ENCODE data around the gene C10orf53.

The C10orf53 gene

GRCh38 chr10:49737474-49738201 lies 58.2 kb downstream of the C10orf53 start:
- no peak for DNase-seq (ENCODE audit: low spot score)

- no peak for DNase-seq (ENCODE audit: low spot score)
Observed at GRCh38 chr10:49738616-49739360, 59.3 kb downstream of the C10orf53 start.

- no peak for DNase-seq (ENCODE audit: low spot score)
Observed at GRCh38 chr10:49739426-49739825, 60.0 kb downstream of the C10orf53 start.

DNA sequence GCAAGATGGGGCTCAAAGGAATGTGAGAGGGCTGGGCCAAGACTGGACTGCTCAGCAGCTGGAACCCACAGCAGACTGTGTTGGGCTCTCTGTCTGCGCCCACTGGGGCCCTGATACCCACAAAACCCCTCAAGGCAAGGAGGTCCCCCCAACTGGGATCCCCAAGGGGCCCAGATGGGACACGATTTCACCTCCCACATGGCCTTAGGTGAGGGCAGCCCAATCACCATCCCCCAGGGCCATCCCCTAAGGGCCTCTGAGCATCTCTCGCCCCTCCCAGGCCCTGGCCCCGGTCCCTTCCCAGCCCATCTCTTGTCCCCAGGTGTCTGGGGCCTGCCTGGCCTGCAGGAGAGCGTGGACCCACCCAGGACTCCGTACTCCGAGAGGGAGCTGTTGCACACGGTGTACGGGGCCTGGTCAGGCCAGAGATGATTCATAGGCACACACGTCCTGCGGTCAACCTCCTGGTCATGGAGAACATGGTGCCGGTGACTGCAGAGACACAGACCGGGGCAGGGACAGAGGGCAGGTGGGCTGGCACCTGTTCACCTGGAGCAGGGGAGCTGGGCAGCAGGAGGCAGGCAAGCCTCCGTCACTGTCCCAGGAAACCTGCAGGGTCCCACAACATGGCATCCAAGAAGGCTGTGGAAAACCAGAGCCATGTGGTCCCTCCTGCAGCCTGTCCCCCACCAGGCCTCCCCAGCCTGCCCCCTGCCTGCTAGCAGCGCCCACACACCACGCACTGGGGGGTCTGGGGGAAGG lies 61.1 kb downstream of the C10orf53 start:
- no peak for DNase-seq (ENCODE audit: low spot score)

DNA sequence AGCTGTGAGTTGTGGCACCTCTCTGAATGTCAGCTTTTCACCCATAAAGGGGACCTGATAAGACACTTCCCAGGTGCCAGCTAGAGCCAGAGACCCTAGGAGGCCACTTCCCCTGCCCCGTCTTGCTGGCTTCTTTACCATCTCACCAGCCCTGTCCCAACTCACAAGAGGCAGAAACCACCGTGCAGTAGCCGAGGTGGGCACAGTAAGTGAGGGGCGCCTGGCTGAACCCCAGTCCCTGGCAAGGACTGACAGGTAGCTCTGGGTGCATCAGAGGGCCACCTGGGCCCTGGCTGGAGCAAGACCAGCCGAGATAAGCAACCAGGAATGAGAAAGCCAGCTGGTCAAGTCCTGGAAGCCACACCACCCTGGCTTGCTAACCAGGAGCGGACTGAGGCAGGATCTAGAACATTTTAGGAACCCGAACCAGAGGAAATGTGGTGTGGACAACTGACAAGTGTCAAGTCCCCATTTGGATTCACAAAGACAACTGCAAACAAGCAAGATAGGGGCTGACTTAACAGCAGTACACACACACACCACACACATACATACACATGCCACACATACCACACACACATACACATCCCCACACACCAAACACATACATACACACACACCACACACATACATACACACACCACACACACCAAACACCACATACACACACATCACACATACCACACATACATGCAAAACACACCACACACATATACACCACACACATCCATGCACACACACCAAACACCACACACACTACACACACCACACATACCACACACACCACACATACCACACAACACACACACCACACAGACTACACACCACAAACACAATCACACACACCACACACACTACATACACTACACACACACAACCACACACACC lies 61.9 kb downstream of the C10orf53 start:
- DNase-seq (ENCODE audit: low spot score), result no peak

- DNase-seq (ENCODE audit: low spot score), result no peak
Observed at GRCh38 chr10:49742683-49743463, 63.4 kb downstream of the C10orf53 start.

DNA sequence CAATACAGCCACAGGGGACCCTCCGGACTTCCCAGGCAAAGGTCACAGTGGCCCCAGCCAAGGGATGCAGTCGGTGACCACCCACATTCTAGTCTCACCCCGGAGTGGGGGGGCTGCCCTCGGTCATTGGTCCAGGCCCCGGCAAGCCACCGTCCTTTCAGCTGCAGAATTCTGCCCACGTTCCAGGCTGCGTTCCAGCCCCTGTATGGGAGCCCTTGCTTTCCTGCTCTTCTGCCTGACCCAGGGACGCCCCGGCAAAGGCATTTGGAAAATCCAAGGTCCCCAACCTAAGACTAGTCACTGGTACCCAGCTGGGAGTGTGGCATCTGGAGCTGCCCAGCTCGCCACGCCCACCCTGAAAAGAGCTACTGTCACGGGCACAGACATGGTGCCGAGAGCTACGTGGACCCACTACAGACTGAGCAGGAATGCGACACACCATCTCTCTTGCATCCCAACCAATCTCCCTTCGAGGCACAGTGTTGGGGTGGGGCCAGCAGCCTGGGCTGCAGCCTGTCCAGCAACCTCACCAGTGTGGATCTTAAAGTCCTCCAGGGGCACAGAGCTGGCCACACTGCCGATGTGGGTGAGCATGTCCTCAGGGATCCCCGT lies 64.1 kb downstream of the C10orf53 start:
- DNase-seq (ENCODE audit: low spot score), result no peak

DNA sequence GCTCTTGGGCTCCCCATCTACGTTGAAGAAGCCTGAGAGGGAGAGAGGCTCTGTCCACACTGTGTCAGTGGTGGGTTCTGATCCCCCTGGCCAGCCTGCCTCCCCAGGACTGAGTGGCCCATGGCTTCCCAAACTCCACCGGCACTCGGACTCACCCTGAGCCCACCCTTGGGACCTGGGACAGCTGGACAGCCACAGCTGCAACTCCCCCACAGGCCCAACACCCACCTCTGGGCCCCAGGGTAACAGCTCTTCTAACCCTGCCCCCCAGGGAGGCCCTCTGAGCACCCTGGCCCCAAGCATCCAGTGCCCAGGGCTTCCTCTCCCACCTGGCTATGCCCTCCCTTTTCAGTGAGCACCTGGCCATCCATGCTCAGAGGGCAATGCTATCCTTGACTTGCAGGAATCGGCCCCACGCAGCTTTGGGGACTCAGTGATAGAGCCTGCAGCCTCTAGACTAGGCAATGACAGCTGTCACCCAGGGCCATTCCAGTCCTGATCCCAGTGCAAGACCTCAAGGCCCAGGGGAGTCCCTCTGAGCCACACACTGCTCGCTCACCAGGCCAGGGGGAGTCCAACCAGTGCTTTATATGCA lies 64.7 kb downstream of the C10orf53 start:
- no peak for DNase-seq (ENCODE audit: low spot score)

- no peak for DNase-seq (ENCODE audit: low spot score)
Observed at GRCh38 chr10:49744924-49745605, 65.6 kb downstream of the C10orf53 start.

- no peak for DNase-seq (ENCODE audit: low spot score)
Observed at GRCh38 chr10:49745756-49746155, 66.3 kb downstream of the C10orf53 start.

DNA sequence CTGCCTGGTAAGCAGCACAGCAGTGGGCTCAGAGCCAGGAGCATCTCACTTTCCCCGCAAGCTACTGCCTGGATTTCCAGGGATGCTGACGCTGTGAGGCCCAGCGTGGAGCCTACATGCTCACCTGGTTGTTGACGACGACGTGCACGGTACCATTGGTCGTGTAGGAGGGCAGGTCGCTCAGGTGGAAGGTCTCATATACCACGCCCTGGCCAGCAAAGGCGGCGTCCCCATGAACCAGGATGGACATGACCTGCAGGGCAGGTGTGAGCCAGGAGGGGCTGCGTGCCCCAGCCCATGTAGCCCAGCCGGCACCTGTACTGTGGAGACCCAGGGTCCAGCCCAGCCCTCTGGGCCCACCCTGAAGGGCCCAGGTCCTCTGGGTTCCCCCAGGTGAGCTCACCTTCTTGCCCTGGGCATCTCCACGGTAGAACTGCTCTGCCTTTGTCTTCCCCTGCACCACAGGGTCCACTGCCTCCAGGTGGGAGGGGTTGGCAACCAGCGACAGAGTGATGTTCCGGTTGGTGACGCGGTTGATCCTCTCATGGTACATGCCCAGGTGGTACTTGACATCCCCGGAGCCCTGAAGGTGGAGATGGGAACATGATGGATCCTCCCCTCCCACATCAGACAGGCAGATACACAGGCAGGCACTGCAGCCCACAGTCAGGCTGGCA lies 67.3 kb downstream of the C10orf53 start:
- no peak for DNase-seq (ENCODE audit: low spot score)
